ENCODE results near the gene SPCS3. TPM values are rescaled to one million over a fixed set of nuclear protein-coding genes. Genes with fewer than 3 reads are reported as not detected.

The SPCS3 gene
- total and polyA plus RNA-seq, 2 donors from 2014 or later = 28.7 to 131 TPM

GRCh38 chr4:176360446-176360845 is 40.7 kb downstream of the SPCS3 start:
- FAIRE-seq = no peak
- H3K4me1 ChIP-seq (ENCODE audit: control insufficient read depth in 2 of 3, insufficient read depth in 2 of 3, low read depth in 1 of 3, low read length in 3 of 3) = no peaks in the 10 kb centered on the region
- intact Hi-C loops (cut with DNase I) = no loop called here
- H3K9ac ChIP-seq (ENCODE audit: low read length in 3 of 3) = no peak overlapping the region
- no peaks in the 10 kb centered on the region for H3K9me3 ChIP-seq (ENCODE audit: control insufficient read depth in 2 of 3, insufficient read depth in 1 of 3, low read length in 3 of 3)
- no peak overlapping the region for H3K27ac ChIP-seq (ENCODE audit: low read depth in 2 of 2, low read length in 2 of 2)
- H3K4me3 ChIP-seq (ENCODE audit: low read length in 3 of 3) = no peak overlapping the region
- H3K36me3 ChIP-seq (ENCODE audit: control insufficient read depth in 2 of 3, insufficient read depth in 3 of 3, low read length in 3 of 3) = no peaks in the 10 kb centered on the region
- DNase-seq = no peak
- no peaks in the 10 kb centered on the region for H3K27me3 ChIP-seq (ENCODE audit: control insufficient read depth, insufficient read depth, low read length)
- TF ChIP-seq, protein P1, sequence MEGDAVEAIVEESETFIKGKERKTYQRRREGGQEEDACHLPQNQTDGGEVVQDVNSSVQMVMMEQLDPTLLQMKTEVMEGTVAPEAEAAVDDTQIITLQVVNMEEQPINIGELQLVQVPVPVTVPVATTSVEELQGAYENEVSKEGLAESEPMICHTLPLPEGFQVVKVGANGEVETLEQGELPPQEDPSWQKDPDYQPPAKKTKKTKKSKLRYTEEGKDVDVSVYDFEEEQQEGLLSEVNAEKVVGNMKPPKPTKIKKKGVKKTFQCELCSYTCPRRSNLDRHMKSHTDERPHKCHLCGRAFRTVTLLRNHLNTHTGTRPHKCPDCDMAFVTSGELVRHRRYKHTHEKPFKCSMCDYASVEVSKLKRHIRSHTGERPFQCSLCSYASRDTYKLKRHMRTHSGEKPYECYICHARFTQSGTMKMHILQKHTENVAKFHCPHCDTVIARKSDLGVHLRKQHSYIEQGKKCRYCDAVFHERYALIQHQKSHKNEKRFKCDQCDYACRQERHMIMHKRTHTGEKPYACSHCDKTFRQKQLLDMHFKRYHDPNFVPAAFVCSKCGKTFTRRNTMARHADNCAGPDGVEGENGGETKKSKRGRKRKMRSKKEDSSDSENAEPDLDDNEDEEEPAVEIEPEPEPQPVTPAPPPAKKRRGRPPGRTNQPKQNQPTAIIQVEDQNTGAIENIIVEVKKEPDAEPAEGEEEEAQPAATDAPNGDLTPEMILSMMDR (IDR thresholded peaks at IDR 0.05; ENCODE audit: borderline replicate concordance, extremely low read depth, insufficient read depth) = no peak

DNA sequence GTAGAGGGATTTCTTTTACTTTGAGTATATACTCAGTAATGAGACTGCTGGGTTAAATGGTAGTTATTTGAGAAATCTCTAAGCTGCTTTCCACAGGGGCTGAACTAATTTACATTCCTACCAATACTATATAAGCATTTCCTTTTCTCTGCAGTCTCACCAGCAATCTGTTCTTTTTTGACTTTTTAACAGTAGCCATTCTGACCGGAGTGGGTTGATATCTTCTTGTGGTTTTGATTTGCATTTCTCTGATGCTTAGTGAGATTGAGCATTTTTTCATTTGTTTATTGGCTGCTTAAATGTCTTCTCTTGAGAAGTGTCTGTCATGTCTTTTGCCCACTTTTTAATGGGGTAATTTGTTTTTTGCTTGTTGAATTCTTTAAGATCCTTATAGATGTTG is 43.3 kb downstream of the SPCS3 start:
- H3K4me3 ChIP-seq (ENCODE audit: low read length in 3 of 3) = no peak overlapping the region
- TF ChIP-seq, protein P1 (IDR thresholded peaks at IDR 0.05; ENCODE audit: borderline replicate concordance, extremely low read depth, insufficient read depth) = no peak
- no peaks in the 10 kb centered on the region for H3K36me3 ChIP-seq (ENCODE audit: control insufficient read depth in 2 of 3, insufficient read depth in 3 of 3, low read length in 3 of 3)
- H3K4me1 ChIP-seq (ENCODE audit: control insufficient read depth in 2 of 3, insufficient read depth in 2 of 3, low read depth in 1 of 3, low read length in 3 of 3) = no peaks in the 10 kb centered on the region
- no peak overlapping the region for H3K9ac ChIP-seq (ENCODE audit: low read length in 3 of 3)
- intact Hi-C loops (cut with DNase I) = no loop called here
- H3K9me3 ChIP-seq (ENCODE audit: control insufficient read depth in 2 of 3, insufficient read depth in 1 of 3, low read length in 3 of 3) = no peaks in the 10 kb centered on the region
- no peaks in the 10 kb centered on the region for H3K27me3 ChIP-seq (ENCODE audit: control insufficient read depth, insufficient read depth, low read length)
- FAIRE-seq = no peak
- DNase-seq = no peak
- H3K27ac ChIP-seq (ENCODE audit: low read depth in 2 of 2, low read length in 2 of 2) = no peak overlapping the region

GRCh38 chr4:176367771-176368465 is 48.2 kb downstream of the SPCS3 start:
- Histone ChIP-seq H3K4me1 (ENCODE audit: control insufficient read depth in 2 of 3, insufficient read depth in 2 of 3, low read depth in 1 of 3, low read length in 3 of 3) (no peaks in the 10 kb centered on the region), H3K9me3 (ENCODE audit: control insufficient read depth in 2 of 3, insufficient read depth in 1 of 3, low read length in 3 of 3) (no peaks in the 10 kb centered on the region), H3K27ac (ENCODE audit: low read depth in 2 of 2, low read length in 2 of 2) (no peak overlapping the region), H3K4me3 (ENCODE audit: low read length in 3 of 3) (no peak overlapping the region), H3K9ac (ENCODE audit: low read length in 3 of 3) (no peak overlapping the region), H3K36me3 (ENCODE audit: control insufficient read depth in 2 of 3, insufficient read depth in 3 of 3, low read length in 3 of 3) (no peaks in the 10 kb centered on the region), H3K27me3 (ENCODE audit: control insufficient read depth, insufficient read depth, low read length) (no peaks in the 10 kb centered on the region)
- FAIRE-seq (no peak), DNase-seq (no peak)
- intact Hi-C loops (cut with DNase I) = no loop called here
- TF ChIP-seq, protein P1 (IDR thresholded peaks at IDR 0.05; ENCODE audit: borderline replicate concordance, extremely low read depth, insufficient read depth) = no peak

Data from kidney (tissue), 14 donors.